NCI-H1930 (cell line): Measurements from ENCODE around the gene IL1B.
"Not testable (repeated sequence)": the region's sequence is repeated elsewhere in the genome, so short reads cannot be mapped to it uniquely, and the experiment has no call there.

Experiments
- DNase-seq, 2 experiments: peaks; one replicate each; lab custom pipeline; 2025; lab: John Stamatoyannopoulos, UW

Gene IL1B

GRCh38 chr2:112850588-112850987 is 14.0 kb upstream of the IL1B start:
- DNase-seq = no peak

- no peak for DNase-seq
Measured at GRCh38 chr2:112849956-112850355, 13.4 kb upstream of the IL1B start.

DNA sequence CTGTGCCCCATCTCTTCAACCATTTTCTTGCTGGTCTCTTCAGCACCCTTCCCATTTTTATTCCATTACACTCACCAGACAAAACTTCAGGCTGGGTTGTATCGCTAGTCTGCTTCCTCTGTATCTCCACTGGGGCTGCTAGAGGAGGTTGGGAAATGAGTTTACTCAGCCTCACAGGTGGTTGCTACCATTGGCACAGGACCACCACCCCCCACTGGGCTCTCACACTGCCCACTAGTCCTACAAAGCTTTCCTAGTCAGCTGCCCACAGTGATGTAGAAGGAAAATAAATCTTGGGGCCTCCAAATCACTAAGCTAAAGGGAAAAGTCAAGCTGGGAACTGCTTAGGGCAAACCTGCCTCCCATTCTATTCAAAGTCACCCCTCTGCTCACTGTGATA is 12.3 kb upstream of the IL1B start:
- DNase-seq = no peak

DNA sequence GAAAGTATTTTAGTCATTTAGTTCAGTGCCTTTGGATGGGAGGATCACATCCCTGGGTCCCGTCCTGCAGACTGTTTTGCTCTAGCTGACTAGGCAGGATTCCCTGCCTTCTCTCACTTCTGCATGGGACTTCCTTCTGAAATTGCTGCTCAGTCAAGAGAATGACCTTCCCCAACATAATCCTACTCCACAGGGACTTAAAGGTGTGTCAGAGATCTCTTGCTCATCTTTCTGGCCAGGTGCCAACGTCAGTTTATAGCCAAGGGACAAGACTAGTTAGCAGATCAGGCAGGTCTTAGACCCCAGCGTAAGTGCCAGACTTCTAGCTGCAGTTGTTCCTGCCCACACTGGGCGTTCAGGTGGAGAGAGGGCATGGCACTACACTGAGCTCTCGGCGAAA is 9.5 kb upstream of the IL1B start:
- no peak for DNase-seq

DNA sequence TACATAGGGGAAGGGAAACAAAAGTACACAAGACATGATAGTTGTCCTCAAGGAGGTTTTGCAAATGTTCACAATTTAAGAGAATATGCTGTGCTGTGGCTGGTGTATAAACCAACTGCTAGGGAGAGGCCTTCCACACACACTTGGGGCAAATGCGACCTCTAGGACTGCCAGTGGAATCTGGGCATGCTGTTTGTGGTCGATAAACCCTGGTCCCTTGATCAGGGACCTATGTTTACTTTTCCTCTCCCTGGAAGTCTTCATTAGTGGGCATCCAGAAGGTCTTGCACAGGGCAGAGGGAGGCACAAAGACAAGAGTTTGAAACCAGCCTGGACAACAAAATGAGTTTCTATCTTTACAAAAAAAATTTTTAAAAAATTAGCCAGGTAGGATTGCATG is 7.3 kb upstream of the IL1B start:
- DNase-seq = no peak

- no peak for DNase-seq
Measured at GRCh38 chr2:112843288-112843687, 6.7 kb upstream of the IL1B start.

DNA sequence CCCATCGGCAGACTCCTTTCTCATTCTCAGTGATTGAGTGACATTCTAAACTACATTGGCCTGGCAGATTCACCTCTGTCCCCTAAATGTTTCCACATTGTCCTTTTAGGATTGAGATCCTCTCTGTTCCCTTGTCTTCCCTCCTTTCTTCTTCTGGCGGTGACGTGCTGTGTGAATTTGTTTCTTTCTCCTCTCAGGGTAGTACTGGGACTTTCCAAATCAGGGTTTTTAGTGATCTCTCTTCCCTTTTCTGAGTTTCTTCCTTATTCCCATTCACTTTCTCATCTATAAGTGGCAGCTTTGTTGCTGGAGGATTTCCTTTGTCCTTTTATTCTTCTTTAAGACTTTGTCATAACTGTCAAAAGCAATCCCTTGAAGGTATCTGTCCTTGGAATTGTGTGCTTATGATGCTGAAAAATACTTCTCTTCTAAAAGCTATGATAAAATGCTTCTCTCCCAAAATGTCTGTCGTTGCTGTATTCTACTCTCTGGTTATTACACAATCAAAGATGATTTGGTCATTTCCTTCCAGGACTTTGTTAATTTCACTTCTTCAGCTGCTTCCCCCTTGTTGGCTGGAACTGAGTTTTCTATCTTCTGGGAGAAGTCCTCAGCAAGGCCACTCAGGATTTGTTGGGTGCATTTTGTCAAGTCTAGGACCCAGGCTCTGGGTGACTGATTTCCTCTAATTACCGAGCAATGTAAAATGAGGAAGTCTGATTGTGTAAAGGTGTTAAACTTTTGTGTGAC is 4.9 kb upstream of the IL1B start:
- DNase-seq = no peak

DNA sequence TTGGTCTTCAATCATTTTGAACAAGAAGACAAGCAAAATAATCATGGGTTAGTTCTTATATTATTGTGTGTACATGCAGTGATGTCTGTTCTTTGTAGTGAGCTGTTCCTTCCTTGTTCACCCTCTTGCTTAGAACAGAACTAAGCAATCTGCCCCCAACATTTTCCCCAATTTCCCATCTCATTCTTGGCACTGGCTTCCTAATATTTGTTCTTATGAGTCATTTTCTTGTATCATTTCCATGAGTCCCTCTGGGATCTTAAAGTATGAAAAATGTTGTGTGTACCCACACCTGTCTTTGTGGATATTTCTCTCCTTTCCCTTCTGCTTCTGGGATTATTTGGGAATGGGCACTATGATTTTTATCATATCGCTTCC is 3.5 kb upstream of the IL1B start:
- no peak for DNase-seq

DNA sequence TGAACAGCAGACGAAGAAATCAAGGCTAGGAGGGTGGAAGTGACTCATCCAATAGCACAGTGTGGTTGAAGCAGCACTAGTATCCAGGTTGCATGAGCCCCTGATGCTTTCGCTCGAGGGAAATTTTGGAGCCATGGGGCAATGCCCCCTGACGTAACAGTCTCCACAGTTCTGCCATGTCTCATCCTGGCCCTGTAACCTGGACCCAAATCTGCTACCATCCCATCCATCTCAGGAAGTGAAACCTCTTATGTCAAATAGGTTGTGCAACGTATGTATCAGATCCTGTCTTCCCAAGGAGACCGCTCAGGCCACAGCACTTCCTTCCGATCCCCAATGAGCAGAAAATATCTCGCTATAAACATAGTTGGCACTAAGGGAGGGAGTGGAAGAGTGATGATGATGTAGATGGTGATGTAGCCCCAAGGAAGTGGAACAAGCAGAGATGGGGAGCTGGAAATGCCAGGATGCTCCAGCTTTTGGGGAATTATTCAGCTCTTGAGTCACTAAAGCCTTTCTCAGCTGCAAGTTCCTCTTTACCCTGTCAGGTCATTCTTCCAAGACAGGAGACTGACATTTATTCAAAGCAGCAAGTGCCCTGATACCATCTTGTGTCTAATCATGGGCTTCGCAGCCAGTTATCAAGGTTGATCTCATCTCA is 3.0 kb upstream of the IL1B start:
- DNase-seq = no peak

DNA sequence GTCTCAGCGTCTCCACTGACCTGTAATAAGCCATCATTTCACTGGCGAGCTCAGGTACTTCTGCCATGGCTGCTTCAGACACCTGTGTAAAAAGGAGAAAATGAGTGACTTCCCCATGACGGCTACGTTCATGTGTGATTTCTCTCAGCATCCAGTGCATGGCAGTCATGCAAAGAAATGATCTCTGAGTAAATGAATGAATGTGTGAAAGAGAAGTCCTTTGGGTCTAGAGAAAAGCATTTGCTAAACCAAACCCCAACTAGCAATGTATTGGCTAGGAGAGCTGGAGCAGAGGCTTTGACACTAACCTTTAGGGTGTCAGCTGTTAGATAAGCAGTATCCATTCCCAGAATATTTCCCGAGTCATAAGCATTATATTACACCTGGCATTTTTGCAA is 417 bp downstream of the IL1B start:
- no peak for DNase-seq

DNA sequence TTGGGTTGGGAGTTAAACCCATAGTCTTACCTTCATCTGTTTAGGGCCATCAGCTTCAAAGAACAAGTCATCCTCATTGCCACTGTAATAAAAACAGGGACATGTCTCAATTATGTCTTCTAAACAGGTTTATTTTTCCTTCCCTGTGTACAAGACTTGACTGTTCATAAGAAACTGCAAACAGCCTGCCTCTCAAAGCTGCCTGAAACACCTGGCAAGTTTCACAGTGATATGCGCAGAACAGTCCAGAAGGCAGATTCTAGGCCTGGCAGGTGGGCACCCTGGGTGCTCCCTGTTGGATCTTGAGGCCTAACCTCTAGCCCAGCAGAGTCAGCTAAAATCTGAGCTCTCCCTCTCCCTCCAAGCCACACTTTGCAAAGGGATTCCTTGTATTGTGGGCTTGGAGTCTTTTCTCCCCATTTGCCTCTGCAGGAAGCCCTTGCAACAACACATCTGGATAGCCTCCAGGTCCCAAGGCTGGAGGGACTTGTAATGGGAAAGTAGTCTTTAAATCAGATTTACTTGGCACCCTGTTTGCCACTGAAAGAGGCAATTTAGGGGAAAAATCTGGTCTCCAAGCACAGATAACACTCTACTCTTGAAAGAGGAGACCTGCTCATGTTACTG is 930 bp downstream of the IL1B start:
- no peak for DNase-seq

- no peak for DNase-seq
Measured at GRCh38 chr2:112835061-112835501, 1.5 kb downstream of the IL1B start.

- no peak for DNase-seq
Measured at GRCh38 chr2:112834396-112835037, 2.1 kb downstream of the IL1B start.

- DNase-seq = no peak
Measured at GRCh38 chr2:112833976-112834375, 2.6 kb downstream of the IL1B start.

- DNase-seq = not testable (repeated sequence)
Measured at GRCh38 chr2:112833639-112833931, 3.0 kb downstream of the IL1B start.

- DNase-seq = no peak
Measured at GRCh38 chr2:112832841-112833638, 3.5 kb downstream of the IL1B start.

- no peak for DNase-seq
Measured at GRCh38 chr2:112831946-112832840, 4.4 kb downstream of the IL1B start.

DNA sequence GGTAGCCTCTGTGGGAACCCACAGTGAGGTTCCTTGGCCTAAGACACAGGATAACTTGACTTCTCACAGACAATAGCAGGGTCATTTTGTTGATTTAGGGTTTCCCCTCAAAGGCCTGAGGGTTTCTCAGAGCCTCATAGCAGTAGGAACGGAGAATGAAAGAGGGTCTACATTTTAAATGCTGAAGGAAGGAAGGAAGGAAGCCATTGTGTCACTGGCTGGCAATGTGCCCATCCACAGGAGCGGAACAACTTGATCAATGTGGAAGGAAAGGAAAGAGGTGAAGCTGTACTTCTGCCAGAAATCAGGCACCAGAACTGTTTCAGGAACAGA is 5.1 kb downstream of the IL1B start:
- no peak for DNase-seq

- DNase-seq = no peak
Measured at GRCh38 chr2:112830682-112831512, 5.7 kb downstream of the IL1B start.

GRCh38 chr2:112829961-112830681 is 6.5 kb downstream of the IL1B start:
- DNase-seq = no peak
